GM19468 (cell line): ENCODE measurements around the gene OR5AR1.
"Not testable (repeated sequence)": the region's sequence is repeated elsewhere in the genome, so short reads cannot be mapped to it uniquely, and the experiment has no call there.

ENCODE experiments used
- ATAC-seq: cut with Tn5 transposase; IDR thresholded peaks from one replicate; pipeline ENCODE4 v1.9.1; 2021; ENCODE audit warnings: mild to moderate bottlenecking, moderate library complexity, moderate number of reproducible peaks; ENCODE audit not compliant: unreplicated experiment; ENCODE audit errors: extremely low read depth

OR5AR1 gene

GRCh38 chr11:56663386-56663785 lies at the start of gene OR5AR1:
Gene OR5AR1 (plus strand): TSS chr11:56663686. CDS start chr11:56663686, 0 bp downstream.
- no peak for ATAC-seq

- peak; percentile 35 for ATAC-seq
Observed at GRCh38 chr11:56624661-56625110, 38.8 kb upstream of the OR5AR1 start.

GRCh38 chr11:56625946-56626345 lies 37.5 kb upstream of the OR5AR1 start:
- no peak for ATAC-seq

- no peak for ATAC-seq
Observed at GRCh38 chr11:56632329-56632728, 31.2 kb upstream of the OR5AR1 start.

GRCh38 chr11:56636861-56637260 lies 26.6 kb upstream of the OR5AR1 start:
- ATAC-seq, result no peak

- ATAC-seq, result no peak
Observed at GRCh38 chr11:56637500-56637899, 26.0 kb upstream of the OR5AR1 start.

GRCh38 chr11:56642339-56642738 lies 21.1 kb upstream of the OR5AR1 start, which contains the start of gene OR5AP2:
Gene OR5AP2 (minus strand): TSS chr11:56642439. CDS start chr11:56642439, 0 bp downstream.
- no peak for ATAC-seq

- ATAC-seq, result no peak
Observed at GRCh38 chr11:56659755-56660154, 3.7 kb upstream of the OR5AR1 start.

- no peak for ATAC-seq
Observed at GRCh38 chr11:56670984-56671383, 7.5 kb downstream of the OR5AR1 start.

GRCh38 chr11:56688554-56689100 lies 25.1 kb downstream of the OR5AR1 start:
- ATAC-seq, result no peak

GRCh38 chr11:56691179-56691578 lies 27.7 kb downstream of the OR5AR1 start:
- ATAC-seq, result not testable (repeated sequence)

GRCh38 chr11:56693428-56693827 lies 29.9 kb downstream of the OR5AR1 start:
- no peak for ATAC-seq

GRCh38 chr11:56698795-56699194 lies 35.3 kb downstream of the OR5AR1 start, which contains the start of gene OR9G1:
Gene OR9G1 (plus strand): TSS chr11:56699095. CDS start chr11:56700388, 1,293 bp downstream.
- ATAC-seq, result no peak

- ATAC-seq, result no peak
Observed at GRCh38 chr11:56700242-56700913, 36.9 kb downstream of the OR5AR1 start.

GRCh38 chr11:56700914-56701485 lies 37.5 kb downstream of the OR5AR1 start:
- no peak for ATAC-seq

GRCh38 chr11:56705784-56706396 lies 42.4 kb downstream of the OR5AR1 start:
- no peak for ATAC-seq

GRCh38 chr11:56706486-56706885 lies 43.0 kb downstream of the OR5AR1 start:
- no peak for ATAC-seq

GRCh38 chr11:56714206-56714605 lies 50.7 kb downstream of the OR5AR1 start:
- ATAC-seq, result no peak
